ENCODE data around the gene PHF21B.

PHF21B gene

DNA sequence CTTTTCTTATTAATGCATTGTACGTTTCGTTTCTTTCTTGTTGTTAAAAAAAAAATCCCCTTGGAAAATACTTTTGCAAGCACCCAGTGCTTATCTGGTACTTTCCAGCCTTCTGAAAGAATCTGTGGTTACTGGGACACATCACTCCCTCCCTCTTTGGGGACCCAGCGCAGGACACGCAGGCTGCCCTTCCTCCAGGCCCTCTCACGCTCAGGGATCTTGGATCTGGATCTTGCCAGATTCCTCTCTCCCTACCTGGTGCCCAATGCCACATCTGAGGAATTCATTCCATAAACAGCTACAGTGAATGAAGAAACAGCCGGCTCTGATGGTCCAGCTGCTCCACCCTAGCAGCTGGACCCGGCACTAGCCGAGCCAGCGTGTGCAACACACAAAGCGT, 55.7 kb downstream of the PHF21B start:
- no peak for DNase-seq

GRCh38 chr22:44952863-44953746, 56.7 kb downstream of the PHF21B start:
- DNase-seq = no peak

GRCh38 chr22:44951510-44951816, 58.3 kb downstream of the PHF21B start:
- no peak for DNase-seq

DNA sequence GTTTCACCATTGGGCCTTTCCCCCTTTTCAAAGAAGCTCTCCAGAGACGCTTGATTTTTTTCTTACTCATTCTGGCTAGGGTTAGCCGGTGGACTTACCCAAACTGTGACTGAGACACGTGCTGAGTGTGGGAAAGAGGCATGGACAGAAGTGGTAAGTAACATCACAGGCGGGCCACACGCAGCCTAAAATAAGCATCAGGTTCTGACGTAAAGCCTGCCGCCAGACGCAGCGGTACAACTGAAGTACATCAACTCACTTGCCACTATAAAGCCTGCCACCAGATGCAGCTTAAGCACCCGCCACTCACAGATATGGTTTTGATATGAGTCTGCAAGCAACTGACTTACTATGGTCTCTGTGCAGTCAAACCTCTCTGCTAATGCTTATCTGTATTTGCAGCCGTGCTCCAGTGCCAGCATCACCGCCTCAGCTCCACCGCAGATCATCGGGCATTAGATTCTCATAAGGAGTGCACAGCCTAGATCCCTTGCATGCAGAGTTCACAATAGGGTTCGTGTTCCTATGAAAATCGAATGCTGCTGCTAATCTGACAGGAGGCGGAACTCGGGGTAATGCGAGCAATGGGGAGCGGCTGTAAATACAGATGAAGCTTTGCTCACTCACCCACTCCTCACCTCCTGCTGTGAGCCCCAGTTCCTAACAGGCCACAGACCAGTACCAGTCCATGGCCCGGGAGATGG, 58.8 kb downstream of the PHF21B start:
- no peak for DNase-seq

- DNase-seq = no peak
Measured at GRCh38 chr22:44947846-44948245, 62.0 kb downstream of the PHF21B start.

DNA sequence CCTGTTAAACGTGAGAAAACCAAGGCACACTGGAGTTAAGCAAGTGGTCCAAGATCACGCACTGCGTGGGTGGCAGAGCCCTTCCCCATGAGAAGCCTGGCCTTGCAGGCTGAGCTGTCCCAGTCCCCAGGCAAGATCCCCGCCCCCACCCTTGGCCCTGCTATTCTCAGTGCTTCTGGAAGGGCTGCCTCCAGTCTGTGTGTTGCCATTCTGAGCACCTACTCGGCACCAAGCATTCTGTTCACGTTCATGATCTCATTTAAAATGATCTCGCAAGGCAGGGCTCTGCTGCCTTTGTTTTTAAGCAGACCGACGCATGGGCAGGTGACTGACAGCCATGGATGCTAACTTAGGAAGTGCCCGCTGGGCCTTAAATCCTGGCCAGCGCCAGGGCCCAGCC, 62.8 kb downstream of the PHF21B start:
- no peak for DNase-seq

DNA sequence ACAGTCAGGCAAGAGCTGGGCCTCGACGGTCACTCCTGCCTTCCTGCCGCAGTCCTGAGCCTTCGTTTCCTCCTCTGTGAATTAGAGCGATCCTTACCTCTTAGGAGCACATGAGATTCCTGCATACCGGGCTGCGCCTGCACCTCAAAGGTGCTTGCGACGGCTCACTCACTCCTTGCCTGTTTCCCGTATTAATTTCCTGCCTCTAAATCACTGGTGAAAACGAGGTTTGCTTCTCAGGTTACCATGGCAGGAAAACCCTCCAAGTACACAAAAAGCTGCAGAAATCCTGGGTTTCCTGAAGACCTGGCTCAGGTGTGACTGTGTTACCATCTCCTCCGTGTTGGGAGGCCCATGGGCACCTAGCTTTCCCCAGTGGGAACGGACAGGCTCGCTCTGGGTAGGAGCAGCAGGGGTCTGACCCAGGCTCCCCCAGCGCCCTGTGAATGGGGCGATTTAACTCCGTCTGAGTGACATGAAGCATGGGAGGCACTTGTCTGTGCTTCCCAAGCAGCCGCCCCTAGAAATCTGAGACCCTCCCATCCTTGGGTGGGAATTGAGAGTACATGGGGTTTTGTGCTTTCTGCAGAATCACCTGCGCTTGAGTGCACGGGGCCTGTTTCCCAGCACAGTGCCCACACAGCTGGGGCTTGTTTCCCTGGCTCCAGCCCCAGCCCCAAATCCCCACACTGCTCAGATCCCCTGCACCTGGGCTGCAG, 64.8 kb downstream of the PHF21B start:
- no peak for DNase-seq

DNA sequence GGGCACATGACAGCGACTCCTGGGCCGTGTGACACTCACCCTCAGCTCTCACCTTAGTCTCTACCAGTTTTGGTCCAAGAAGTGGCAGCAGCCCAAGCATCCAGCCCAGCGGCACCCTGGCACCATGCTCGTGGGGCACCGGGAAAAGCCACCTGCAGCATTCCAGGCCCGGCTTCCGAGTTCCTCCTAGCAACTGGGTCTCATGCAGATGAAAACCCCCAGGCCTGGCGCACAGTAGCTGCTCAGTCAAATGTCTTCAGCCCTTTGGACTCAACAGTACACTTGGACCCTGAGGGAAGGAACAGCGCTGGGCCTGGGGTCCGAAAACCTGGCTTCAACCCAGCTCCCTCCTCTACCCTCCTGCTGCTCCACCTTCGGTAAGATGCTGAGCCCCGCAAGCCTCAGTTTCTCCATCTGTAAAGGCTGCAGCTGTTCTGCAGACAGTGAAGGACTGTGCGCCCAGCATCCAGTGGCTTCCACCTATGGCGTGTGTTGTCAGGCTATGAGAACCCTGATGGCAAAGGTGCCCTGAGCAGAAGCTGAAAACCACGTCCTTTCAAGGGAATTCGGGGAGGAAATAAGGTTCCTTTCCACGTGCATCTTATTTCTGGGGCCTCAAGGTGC, 66.0 kb downstream of the PHF21B start:
- no peak for DNase-seq

- no peak for DNase-seq
Measured at GRCh38 chr22:44942979-44943700, 66.7 kb downstream of the PHF21B start.

DNA sequence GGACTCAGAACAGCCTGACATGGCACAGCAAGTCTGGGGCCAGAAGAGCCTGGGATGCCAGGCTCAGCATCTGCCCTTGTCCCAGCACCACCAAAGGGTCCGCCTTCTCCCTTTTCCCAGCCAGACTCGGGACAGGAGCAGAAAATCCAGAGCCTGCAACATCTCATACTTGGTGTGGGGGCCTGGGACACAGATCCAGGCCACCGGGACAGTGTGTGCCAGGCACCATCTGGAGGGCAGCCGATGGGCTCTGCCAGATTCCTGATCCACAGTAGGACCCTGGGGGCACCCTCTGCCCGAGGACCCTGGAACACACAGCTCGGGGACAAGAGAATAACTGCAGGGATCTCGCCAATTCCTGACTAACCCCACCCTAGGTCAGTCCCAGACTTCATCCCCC, 67.7 kb downstream of the PHF21B start:
- no peak for DNase-seq

GRCh38 chr22:44941207-44941606, 68.6 kb downstream of the PHF21B start:
- no peak for DNase-seq

GRCh38 chr22:44940130-44940529, 69.7 kb downstream of the PHF21B start:
- no peak for DNase-seq

DNA sequence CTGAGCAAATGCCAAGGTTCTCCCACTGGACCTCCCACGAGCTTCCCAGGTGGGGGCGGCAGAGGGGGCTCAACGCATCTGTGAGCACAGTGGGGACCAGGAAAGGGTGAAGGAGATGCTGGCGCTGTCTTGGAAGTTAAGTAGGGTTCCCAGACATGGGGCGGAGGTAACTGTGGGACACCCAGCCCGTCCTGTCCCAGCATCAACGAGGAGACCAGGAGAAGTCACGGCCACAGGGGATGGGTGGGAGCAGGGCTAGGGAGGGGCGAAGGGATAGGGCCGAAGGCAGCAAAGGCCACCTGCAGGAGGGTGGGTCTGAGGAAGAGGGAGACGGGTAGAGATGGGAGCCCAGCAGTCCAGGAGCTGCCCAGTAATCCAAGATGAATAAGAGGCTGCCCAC, 70.4 kb downstream of the PHF21B start:
- no peak for DNase-seq

DNA sequence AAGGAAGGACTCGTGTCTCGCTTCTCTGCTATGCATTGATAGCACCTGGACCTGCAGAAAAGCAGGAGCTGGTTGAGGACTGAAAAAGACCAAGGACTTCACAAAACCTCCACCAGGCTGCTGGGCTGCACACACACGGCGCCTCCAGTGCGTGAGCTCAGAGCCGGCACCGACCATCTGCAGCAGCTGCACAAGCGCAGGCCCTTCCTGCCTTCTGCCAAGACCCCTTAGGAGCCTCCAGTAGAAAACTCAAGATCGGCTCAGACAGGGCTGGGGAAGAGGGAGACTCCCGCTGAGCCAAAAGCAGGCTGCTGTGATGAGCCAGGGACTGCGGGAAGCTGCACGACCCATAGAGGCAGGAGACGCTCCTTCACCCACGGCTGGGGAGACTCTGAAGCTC, 70.9 kb downstream of the PHF21B start:
- DNase-seq = no peak

- DNase-seq = no peak
Measured at GRCh38 chr22:44937216-44937615, 72.6 kb downstream of the PHF21B start.

DNA sequence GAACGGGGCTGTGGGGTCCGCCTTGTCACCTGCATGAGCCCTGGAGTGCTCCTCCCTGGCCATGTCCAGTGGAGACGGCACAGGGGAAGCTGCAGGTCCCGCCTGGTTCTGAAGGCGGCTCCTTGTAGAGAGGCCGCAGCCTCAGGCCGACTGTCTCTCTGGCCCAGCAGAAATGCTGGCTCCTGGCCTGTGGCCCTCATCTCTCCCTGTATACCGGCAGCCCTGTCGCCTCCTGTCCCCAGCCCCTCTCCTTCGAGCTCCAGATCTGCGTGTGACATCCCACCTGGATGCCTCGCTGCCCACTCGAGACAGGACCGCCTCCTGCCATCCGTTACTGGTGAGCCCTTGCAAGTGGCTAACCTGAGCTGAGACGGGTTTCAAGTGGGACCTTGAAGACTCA, 73.6 kb downstream of the PHF21B start:
- DNase-seq = no peak

GRCh38 chr22:44935724-44936123, 74.1 kb downstream of the PHF21B start:
- DNase-seq = no peak

GRCh38 chr22:44934454-44934735, 75.4 kb downstream of the PHF21B start:
- no peak for DNase-seq

DNA sequence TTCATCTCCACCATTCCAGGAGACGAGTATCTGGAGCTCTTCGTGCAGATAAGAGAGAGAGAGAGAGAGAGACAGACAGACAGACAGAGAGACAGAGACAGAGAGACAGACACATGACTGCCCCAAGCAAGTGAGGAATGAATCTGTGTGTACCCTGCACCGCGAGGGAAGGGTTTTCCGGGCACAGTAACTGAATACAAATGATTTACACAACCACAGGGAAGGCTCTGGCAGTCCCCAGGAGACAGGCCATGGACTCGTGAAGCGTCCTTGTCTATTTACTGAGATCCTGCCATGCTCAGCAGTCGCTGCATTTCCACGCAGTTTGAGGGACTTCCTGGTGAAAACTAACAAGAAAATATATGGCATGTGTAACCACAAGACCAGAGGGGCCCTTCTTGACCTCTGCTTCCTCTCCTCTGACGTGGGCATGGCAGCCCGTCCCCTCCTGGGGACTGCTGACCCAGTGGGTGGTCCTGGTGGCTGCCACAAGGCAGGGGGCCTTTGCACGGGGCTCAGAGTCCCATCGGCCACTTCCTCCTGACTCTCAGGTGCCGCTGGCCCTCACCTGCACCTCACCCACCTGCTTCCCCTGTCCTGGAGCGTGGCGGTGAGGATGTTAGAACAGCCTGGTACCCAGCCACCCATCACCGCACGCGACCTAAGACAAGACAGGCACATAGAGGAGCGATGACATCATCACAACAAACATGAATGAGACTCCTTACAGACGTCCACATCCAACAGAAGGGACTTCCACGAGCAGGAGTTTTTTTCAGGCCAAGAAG, 75.9 kb downstream of the PHF21B start:
- no peak for DNase-seq

GRCh38 chr22:44932493-44932892, 77.3 kb downstream of the PHF21B start:
- DNase-seq = no peak

DNA sequence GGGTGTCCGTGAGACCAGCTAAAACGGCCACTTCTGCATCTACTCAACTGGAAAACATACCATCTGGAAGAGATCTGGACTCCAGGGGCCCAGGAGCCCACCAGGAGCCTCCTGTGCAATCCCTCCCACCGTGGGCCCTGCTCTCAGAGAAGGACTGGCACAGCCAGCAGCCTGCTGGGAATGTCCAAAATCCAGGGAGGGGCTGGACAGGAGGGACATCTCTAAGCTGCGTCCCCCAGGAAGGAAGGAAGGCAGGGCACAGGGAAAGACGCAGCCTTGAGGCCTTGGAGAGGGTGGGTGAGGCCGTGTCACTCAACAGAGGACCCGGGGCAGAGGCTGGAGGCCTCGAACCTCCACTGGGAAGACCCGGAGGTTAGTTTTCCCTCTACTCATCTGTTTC, 78.0 kb downstream of the PHF21B start:
- no peak for DNase-seq

GRCh38 chr22:44931077-44931540, 78.7 kb downstream of the PHF21B start:
- no peak for DNase-seq

All from 8988T (cell line).